Measurements from ENCODE around the gene E2F7. TPM values are rescaled to one million over a fixed set of nuclear protein-coding genes. Genes with fewer than 3 reads are reported as not detected.
"Not testable (repeated sequence)": the region's sequence is repeated elsewhere in the genome, so short reads cannot be mapped to it uniquely, and the experiment has no call there.

Gene E2F7
- total and polyA plus RNA-seq, 2 of the 4 experiments (the other 2 are of a cell fraction): 6.0 to 8.1 TPM

DNA sequence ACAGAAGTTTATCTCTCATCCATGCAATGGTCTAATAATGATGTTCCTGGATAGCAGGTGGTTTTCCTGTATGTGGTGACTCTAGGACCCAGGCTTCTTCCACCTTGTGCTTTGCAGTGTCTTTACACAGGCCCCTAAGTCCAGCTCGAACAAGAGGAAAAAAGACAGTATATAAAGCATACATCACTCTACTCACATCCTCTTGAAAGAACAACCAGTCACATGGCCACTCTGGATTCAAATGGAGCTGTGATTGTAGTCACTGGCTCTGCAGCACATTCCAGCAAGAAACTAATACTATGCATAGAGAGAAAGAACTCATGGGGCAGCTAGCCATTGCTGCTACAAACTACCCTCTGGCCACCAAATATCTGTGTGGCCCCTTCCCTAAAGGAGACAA lies 11.5 kb upstream of the E2F7 start:
- no peak overlapping the region for H3K56ac ChIP-seq (ENCODE audit: extremely low read depth, insufficient read depth, low read length)
- H3K9me1 ChIP-seq (ENCODE audit: insufficient read depth, low read length): no peaks in the 10 kb centered on the region
- H3K9me3 ChIP-seq (ENCODE audit: control insufficient read depth, insufficient read depth, low read length): no peaks in the 10 kb centered on the region
- no CpG with 5 or more reads among the region's 1 CpG for WGBS, 2 experiments (ENCODE audit: extremely low coverage in 2 of 2, insufficient read length in 1 of 2)
- ATAC-seq (ENCODE audit: low read depth): no peak
- dilution Hi-C loops (cut with HindIII; ENCODE audit: low sequenced_read_pairs, unreplicated experiment): no loop called here
- no peak overlapping the region for H3K4ac ChIP-seq (ENCODE audit: low read depth, low read length)
- H3K23ac ChIP-seq (ENCODE audit: low read depth, low read length): no peak overlapping the region
- no peak overlapping the region for H3K9ac ChIP-seq (ENCODE audit: low read depth, low read length)
- H3K27me3 ChIP-seq (ENCODE audit: control insufficient read depth, insufficient read depth, low read length): no peaks in the 10 kb centered on the region; the same call in 1 of the 2 replicates
- intact Hi-C loops (cut with micrococcal nuclease): no loop called here
- no peak overlapping the region for H3K4me3 ChIP-seq (ENCODE audit: insufficient read depth, low read depth, low read length)
- in situ Hi-C loops (cut with MboI; ENCODE audit: low sequenced_read_pairs): no loop called here
- H4K91ac ChIP-seq (ENCODE audit: insufficient read depth, low read depth, low read length): no peak overlapping the region
- no peak overlapping the region for H2BK5ac ChIP-seq (ENCODE audit: low read depth, low read length, poor library complexity, severe bottlenecking)
- no peaks in the 10 kb centered on the region for H3K4me1 ChIP-seq (ENCODE audit: control insufficient read depth, insufficient read depth, low read length)
- H3K27ac ChIP-seq (ENCODE audit: insufficient read depth, low read length): no peak overlapping the region
- H2BK20ac ChIP-seq (ENCODE audit: low read depth, low read length): no peak overlapping the region
- TF ChIP-seq MXI1 (IDR thresholded peaks at IDR 0.05; ENCODE audit: borderline replicate concordance, low read depth, low read length) (no peak), RCOR1 (IDR thresholded peaks at IDR 0.05; ENCODE audit: insufficient replicate concordance, low read length) (no peak), BHLHE40 (IDR thresholded peaks at IDR 0.05; ENCODE audit: low read depth, low read length) (no peak), CEBPB (IDR thresholded peaks at IDR 0.05; ENCODE audit: low read depth, low read length) (no peak)
- no peak overlapping the region for H2AFZ ChIP-seq (replicated peaks; ENCODE audit: low read length, poor library complexity)
- H3K4me2 ChIP-seq (ENCODE audit: low read depth, low read length): no peak overlapping the region
- ChIA-PET POLR2A (ENCODE audit: unreplicated experiment) (no interaction called here), CTCF (no interaction called here)
- no peak overlapping the region for H2AK9ac ChIP-seq (replicated peaks; ENCODE audit: low read depth, low read length, poor library complexity)
- H2BK120ac ChIP-seq (ENCODE audit: low read depth, low read length): no peak overlapping the region
- no peak overlapping the region for H3K18ac ChIP-seq (ENCODE audit: low read depth, low read length)
- no TSS peak for BruUV-seq (replicated peaks)
- H2BK15ac ChIP-seq (ENCODE audit: low read depth, low read length): no peak overlapping the region
- H3K79me1 ChIP-seq (ENCODE audit: low read depth in 1 of 2, low read length in 2 of 2): no peaks in the 10 kb centered on the region
- no peak overlapping the region for H2AK5ac ChIP-seq (ENCODE audit: low read depth, low read length)
- no peak overlapping the region for H3K14ac ChIP-seq (replicated peaks; ENCODE audit: low read depth, low read length)
- DNase-seq: no peak
- no peaks in the 10 kb centered on the region for H3K36me3 ChIP-seq (ENCODE audit: control insufficient read depth, insufficient read depth, low read length)
- H4K8ac ChIP-seq (ENCODE audit: low read depth in 2 of 2, low read length in 2 of 2): no peak overlapping the region
- H4K20me1 ChIP-seq (ENCODE audit: insufficient read depth, low read length): no peaks in the 10 kb centered on the region
- H4K5ac ChIP-seq (ENCODE audit: low read depth, low read length): no peak overlapping the region

DNA sequence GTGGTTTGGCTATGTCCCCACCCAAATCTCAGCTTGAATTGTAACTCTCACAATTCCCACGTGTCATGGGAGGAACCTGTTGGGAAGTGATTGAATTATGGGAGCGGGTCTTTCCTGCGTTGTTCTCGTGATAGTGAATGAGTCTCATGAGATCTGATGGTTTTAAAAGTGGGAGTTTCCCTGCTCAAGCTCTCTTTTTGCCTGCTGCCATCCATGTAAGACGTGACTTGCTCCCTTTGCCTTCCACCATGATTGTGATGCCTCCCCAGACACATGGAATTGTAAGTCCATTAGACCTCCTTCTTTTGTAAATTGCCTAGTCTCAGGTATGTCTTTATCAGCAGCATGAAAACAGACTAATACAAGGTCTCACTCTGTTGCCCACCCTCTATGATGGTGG lies 8.5 kb upstream of the E2F7 start:
- CTCF ChIA-PET; H2BK120ac ChIP-seq (ENCODE audit: low read depth, low read length); H3K4me2 ChIP-seq (ENCODE audit: low read depth, low read length); H3K27ac ChIP-seq (ENCODE audit: insufficient read depth, low read length); H2BK20ac ChIP-seq (ENCODE audit: low read depth, low read length); POLR2A ChIA-PET (ENCODE audit: unreplicated experiment); H3K14ac ChIP-seq (replicated peaks; ENCODE audit: low read depth, low read length); H2AFZ ChIP-seq (replicated peaks; ENCODE audit: low read length, poor library complexity); H3K4me3 ChIP-seq (ENCODE audit: insufficient read depth, low read depth, low read length); H3K4ac ChIP-seq (ENCODE audit: low read depth, low read length); H2AK9ac ChIP-seq (replicated peaks; ENCODE audit: low read depth, low read length, poor library complexity); DNase-seq; H2BK5ac ChIP-seq (ENCODE audit: low read depth, low read length, poor library complexity, severe bottlenecking); H4K20me1 ChIP-seq (ENCODE audit: insufficient read depth, low read length); H3K9me3 ChIP-seq (ENCODE audit: control insufficient read depth, insufficient read depth, low read length); H3K36me3 ChIP-seq (ENCODE audit: control insufficient read depth, insufficient read depth, low read length); H2BK15ac ChIP-seq (ENCODE audit: low read depth, low read length); BruUV-seq (replicated peaks); H3K56ac ChIP-seq (ENCODE audit: extremely low read depth, insufficient read depth, low read length); ATAC-seq (ENCODE audit: low read depth); H3K4me1 ChIP-seq (ENCODE audit: control insufficient read depth, insufficient read depth, low read length); H3K23ac ChIP-seq (ENCODE audit: low read depth, low read length); H2AK5ac ChIP-seq (ENCODE audit: low read depth, low read length); H3K27me3 ChIP-seq (ENCODE audit: control insufficient read depth, insufficient read depth, low read length); dilution Hi-C loops (cut with HindIII; ENCODE audit: low sequenced_read_pairs, unreplicated experiment); H4K8ac ChIP-seq (ENCODE audit: low read depth in 2 of 2, low read length in 2 of 2); H3K9me1 ChIP-seq (ENCODE audit: insufficient read depth, low read length); H3K79me1 ChIP-seq (ENCODE audit: low read depth in 1 of 2, low read length in 2 of 2); H3K18ac ChIP-seq (ENCODE audit: low read depth, low read length); H4K5ac ChIP-seq (ENCODE audit: low read depth, low read length); H4K91ac ChIP-seq (ENCODE audit: insufficient read depth, low read depth, low read length); H3K9ac ChIP-seq (ENCODE audit: low read depth, low read length); intact Hi-C loops (cut with micrococcal nuclease): not testable (repeated sequence)
- no CpG with 5 or more reads among the region's 5 CpGs for WGBS, 2 experiments (ENCODE audit: extremely low coverage in 2 of 2, insufficient read length in 1 of 2)
- in situ Hi-C loops (cut with MboI; ENCODE audit: low sequenced_read_pairs): loop anchor here (25.0 kb wide), 1 partner anchor 863 kb away; no protein-coding TSS in a partner anchor

Measured in IMR-90 (cell line).